Smooth muscle cell (in vitro differentiated cells): ENCODE data around the gene FBXO22. TPM values are rescaled to one million over a fixed set of nuclear protein-coding genes. Genes with fewer than 3 reads are reported as not detected.
"Not testable (repeated sequence)": the region's sequence is repeated elsewhere in the genome, so short reads cannot be mapped to it uniquely, and the experiment has no call there.

Experiments used
- DNase-seq: peaks from one replicate; lab custom pipeline; 2025; ENCODE audit not compliant: unreplicated experiment; lab: John Stamatoyannopoulos, UW
- H2AFZ ChIP-seq: fragments of 200-600 bp; sonication (generic); 2 replicates; pipeline ENCODE4 v1.6.0; 2016; ENCODE audit warnings: antibody characterized with exemption, low read depth, mild to moderate bottlenecking
- H3F3A ChIP-seq: fragments of 200-600 bp; sonication (generic); 2 replicates; pipeline ENCODE4 v1.6.0; 2017; ENCODE audit warnings: antibody characterized with exemption, low read depth
- H3K27ac ChIP-seq: fragments of 200-600 bp; sonication (generic); 2 replicates; pipeline ENCODE4 v1.5.1; 2016; ENCODE audit warnings: low read depth, mild to moderate bottlenecking
- H3K27me3 ChIP-seq: fragments of 200-600 bp; sonication (generic); 2 replicates; pipeline ENCODE4 v1.6.1; 2016; ENCODE audit warnings: low read depth, mild to moderate bottlenecking
- H3K36me3 ChIP-seq: fragments of 200-600 bp; sonication (generic); 2 replicates; pipeline ENCODE4 v1.5.1; 2016; ENCODE audit warnings: low read depth
- H3K4me1 ChIP-seq: fragments of 200-600 bp; sonication (generic); 2 replicates; pipeline ENCODE4 v1.5.1; 2016; ENCODE audit warnings: low read depth
- H3K4me2 ChIP-seq: fragments of 200-600 bp; sonication (generic); 2 replicates; pipeline ENCODE4 v1.6.0; 2016; ENCODE audit warnings: mild to moderate bottlenecking
- H3K4me3 ChIP-seq: fragments of 200-600 bp; sonication (generic); 2 replicates; pipeline ENCODE4 v1.5.1; 2016; ENCODE audit warnings: mild to moderate bottlenecking
- H3K79me2 ChIP-seq: fragments of 200-600 bp; sonication (generic); 2 replicates; pipeline ENCODE4 v1.6.0; 2016; ENCODE audit warnings: low read depth, mild to moderate bottlenecking
- H3K9ac ChIP-seq: fragments of 200-600 bp; sonication (generic); 2 replicates; pipeline ENCODE4 v1.6.0; 2016; ENCODE audit warnings: low read depth
- H3K9me3 ChIP-seq: fragments of 200-600 bp; sonication (generic); replicated peaks from 2 replicates; pipeline ENCODE4 v1.5.1; 2016; ENCODE audit warnings: low read depth
- H4K20me1 ChIP-seq: fragments of 200-600 bp; sonication (generic); 2 replicates; pipeline ENCODE4 v1.6.0; 2016; ENCODE audit warnings: low read depth
- CTCF ChIP-seq: fragments of 200-600 bp; sonication (generic); IDR thresholded peaks from 2 replicates; pipeline ENCODE4 v1.5.1; 2017; ENCODE audit warnings: borderline replicate concordance, mild to moderate bottlenecking, antibody characterized with exemption; ENCODE audit not compliant: insufficient read depth, poor library complexity, severe bottlenecking
- WGBS: methylation state at CpG from one replicate; pipeline ENCODE4 v1.1.7; 2016; ENCODE audit warnings: low lambda C conversion rate; 5-methylcytosine and 5-hydroxymethylcytosine counted together
- polyA plus RNA-seq: library from polyadenylated mRNA; unstranded; fragments of >200 nt; fragmentation: Nextera tagmentation; extraction: Ambion mirVana; gene quantifications from 2 replicates; pipeline ENCODE4 v1.2.1, GENCODE V29; 2016
- total RNA-seq: library from RNA; depleted of rRNA; stranded (reverse); fragments of >200 nt; gene quantifications from 2 replicates; pipeline ENCODE4 v1.2.3, GENCODE V29; 2014

The FBXO22 gene
- total and polyA plus RNA-seq, 2 experiments from 2014 or later, result 51.5 to 60.1 TPM

- 96% methylated on average over 1 of the region's 1 CpG for WGBS
- Histone ChIP-seq H2AFZ (no peak overlapping the region), H3K4me1 (peaks cover 4% of the 10 kb centered on the region), H3F3A (no peaks in the 10 kb centered on the region), H3K27ac (no peak overlapping the region), H3K9me3 (no peaks in the 10 kb centered on the region), H4K20me1 (peaks cover 77% of the 10 kb centered on the region), H3K4me3 (no peak overlapping the region), H3K4me2 (no peak overlapping the region), H3K9ac (no peak overlapping the region), H3K27me3 (no peaks in the 10 kb centered on the region), H3K79me2 (peaks cover 63% of the 10 kb centered on the region), H3K36me3 (no peaks in the 10 kb centered on the region)
- no peak for DNase-seq
- TF ChIP-seq CTCF, result no peak
Observed at GRCh38 chr15:75862796-75863195, 40.9 kb upstream of the FBXO22 start.

- H3K27me3 ChIP-seq, result no peaks in the 10 kb centered on the region
- H3K4me1 ChIP-seq, result peaks cover 4% of the 10 kb centered on the region
- H2AFZ ChIP-seq, result no peak overlapping the region
- no peaks in the 10 kb centered on the region for H3K9me3 ChIP-seq
- H3K79me2 ChIP-seq, result peaks cover 56% of the 10 kb centered on the region
- WGBS, result 35% methylated on average over 5 of the region's 5 CpGs
- no peak overlapping the region for H3K9ac ChIP-seq
- H3K36me3 ChIP-seq, result no peaks in the 10 kb centered on the region
- H3K4me3 ChIP-seq, result no peak overlapping the region
- no peaks in the 10 kb centered on the region for H3F3A ChIP-seq
- DNase-seq, result no peak
- peak overlapping the region; percentile 22 for H3K27ac ChIP-seq
- H3K4me2 ChIP-seq, result peak overlapping the region; percentile 45
- H4K20me1 ChIP-seq, result peaks cover 62% of the 10 kb centered on the region
- no peak for TF ChIP-seq CTCF
Observed at GRCh38 chr15:75864213-75865059, 39.2 kb upstream of the FBXO22 start.

- H3K79me2 ChIP-seq, result peaks cover 48% of the 10 kb centered on the region
- not testable (repeated sequence) for H3K4me1 ChIP-seq, H3K9me3 ChIP-seq, H3K27me3 ChIP-seq, H3K4me2 ChIP-seq, H3K36me3 ChIP-seq, H3F3A ChIP-seq, DNase-seq, H3K27ac ChIP-seq, H2AFZ ChIP-seq, H3K4me3 ChIP-seq, H3K9ac ChIP-seq
- H4K20me1 ChIP-seq, result peaks cover 55% of the 10 kb centered on the region
- WGBS, result 92% methylated on average over 1 of the region's 1 CpG
Observed at GRCh38 chr15:75866045-75866444, 37.6 kb upstream of the FBXO22 start.

GRCh38 chr15:75866916-75867315 is 36.8 kb upstream of the FBXO22 start:
- Histone ChIP-seq H3K36me3 (no peaks in the 10 kb centered on the region), H3K4me2 (no peak overlapping the region), H3K9ac (no peak overlapping the region), H3K79me2 (peaks cover 47% of the 10 kb centered on the region), H3K27ac (no peak overlapping the region), H3K4me3 (no peak overlapping the region), H3F3A (no peaks in the 10 kb centered on the region), H3K9me3 (no peaks in the 10 kb centered on the region), H3K27me3 (no peaks in the 10 kb centered on the region), H2AFZ (no peak overlapping the region), H4K20me1 (peaks cover 51% of the 10 kb centered on the region), H3K4me1 (peaks cover 4% of the 10 kb centered on the region)
- no peak for DNase-seq
- TF ChIP-seq CTCF, result no peak
